CD4-positive, alpha-beta T cell treated with Interleukin-4 for 4 hours (primary cell): ENCODE results near the gene CEP68.
"Not testable (repeated sequence)": the region's sequence is repeated elsewhere in the genome, so short reads cannot be mapped to it uniquely, and the experiment has no call there.

ENCODE experiments used
- DNase-seq: peaks from one replicate; pipeline ENCODE4 v3.0.0-alpha.2; 2020

The CEP68 gene

GRCh38 chr2:65031341-65032018 is 24.7 kb upstream of the CEP68 start:
- DNase-seq, result no peak

- DNase-seq, result no peak
These were observed 23.9 kb upstream of the CEP68 start for GRCh38 chr2:65032019-65032975.

GRCh38 chr2:65033178-65033577 is 23.0 kb upstream of the CEP68 start:
- peak; percentile 10 for DNase-seq

GRCh38 chr2:65033667-65034066 is 22.5 kb upstream of the CEP68 start:
- not testable (repeated sequence) for DNase-seq

- DNase-seq, result no peak
These were observed 20.8 kb upstream of the CEP68 start for GRCh38 chr2:65035351-65035943.

- no peak for DNase-seq
These were observed 19.0 kb upstream of the CEP68 start for GRCh38 chr2:65037178-65037577.

- DNase-seq, result no peak
These were observed 16.6 kb upstream of the CEP68 start for GRCh38 chr2:65039640-65040039.

- peak; percentile 80 for DNase-seq
These were observed 15.6 kb upstream of the CEP68 start for GRCh38 chr2:65040400-65041261.

GRCh38 chr2:65043001-65043400 is 13.2 kb upstream of the CEP68 start:
- DNase-seq, result no peak

- no peak for DNase-seq
These were observed 12.0 kb upstream of the CEP68 start for GRCh38 chr2:65044097-65044735.

GRCh38 chr2:65045651-65046050 is 10.6 kb upstream of the CEP68 start:
- DNase-seq, result no peak

GRCh38 chr2:65046633-65047407 is 9.4 kb upstream of the CEP68 start:
- no peak for DNase-seq

GRCh38 chr2:65049010-65049639 is 7.1 kb upstream of the CEP68 start:
- DNase-seq, result no peak

GRCh38 chr2:65050931-65051330 is 5.3 kb upstream of the CEP68 start:
- DNase-seq, result no peak

- DNase-seq, result peak; percentile 72
These were observed 3.0 kb upstream of the CEP68 start for GRCh38 chr2:65053199-65053598.

- no peak for DNase-seq
These were observed 1.3 kb upstream of the CEP68 start for GRCh38 chr2:65054749-65055421.

- peak; percentile 65 for DNase-seq
These were observed 598 bp upstream of the CEP68 start for GRCh38 chr2:65055422-65056214.

- DNase-seq, result no peak
These were observed 799 bp downstream of the CEP68 start for GRCh38 chr2:65057054-65057375.

GRCh38 chr2:65057391-65058052 is 1.3 kb downstream of the CEP68 start:
- DNase-seq, result peak; percentile 92
